Measurements from ENCODE around the gene CSF3.

Gene CSF3

GRCh38 chr17:40064971-40065768 lies 49.9 kb downstream of the CSF3 start:
- Mint-ChIP-seq H3K4me1 (ENCODE audit: low read depth) (peaks cover 68% of the 10 kb centered on the region), H3K4me3 (no peak overlapping the region), H3K27ac (peak overlapping the region; percentile 3), H3K36me3 (ENCODE audit: low read depth) (no peaks in the 10 kb centered on the region), H3K27me3 (peaks cover 40% of the 10 kb centered on the region), H3K9me3 (no peaks in the 10 kb centered on the region)
- intact Hi-C loops (cut with micrococcal nuclease), result no loop called here

- peaks cover 75% of the 10 kb centered on the region for H3K4me1 Mint-ChIP-seq (ENCODE audit: low read depth)
- no peak overlapping the region for H3K4me3 Mint-ChIP-seq
- intact Hi-C loops (cut with micrococcal nuclease), result no loop called here
Observed at GRCh38 chr17:40065769-40066510, 50.7 kb downstream of the CSF3 start.

More at GRCh38 chr17:40065769-40066510, 50.7 kb downstream of the CSF3 start:
- Mint-ChIP-seq H3K27ac (peak overlapping the region; percentile 3), H3K36me3 (ENCODE audit: low read depth) (no peaks in the 10 kb centered on the region), H3K27me3 (peaks cover 45% of the 10 kb centered on the region), H3K9me3 (no peaks in the 10 kb centered on the region)
